Embryonic facial prominence (tissue), 1 donor: Measurements from ENCODE around the gene IL3RA.
"Not testable (repeated sequence)": the region's sequence is repeated elsewhere in the genome, so short reads cannot be mapped to it uniquely, and the experiment has no call there.

Experiments
- DNase-seq: peaks from one replicate; pipeline ENCODE4 v3.0.0-alpha.2; 2016; ENCODE audit errors: extremely low spot score

The IL3RA gene

DNA sequence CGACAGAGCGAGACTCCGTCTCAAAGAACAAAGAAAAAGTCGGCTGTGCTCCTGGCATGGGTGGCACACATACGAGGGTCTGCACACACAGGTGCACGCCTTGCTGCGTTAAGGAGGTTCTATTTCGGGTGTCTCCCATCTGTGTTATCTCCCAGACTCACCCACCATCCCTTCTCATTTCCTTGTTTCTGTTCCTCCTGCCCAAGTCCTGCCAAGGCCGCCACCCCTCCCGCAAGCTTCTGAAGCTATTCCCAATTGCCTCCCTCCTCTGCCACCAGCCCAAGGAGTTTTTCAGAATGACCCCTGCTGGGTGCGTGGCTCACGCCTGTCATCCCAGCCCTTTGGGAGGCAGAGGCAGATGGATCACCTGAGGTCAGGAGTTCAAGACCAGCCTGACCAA lies 6.0 kb upstream of the IL3RA start:
- no peak for DNase-seq

DNA sequence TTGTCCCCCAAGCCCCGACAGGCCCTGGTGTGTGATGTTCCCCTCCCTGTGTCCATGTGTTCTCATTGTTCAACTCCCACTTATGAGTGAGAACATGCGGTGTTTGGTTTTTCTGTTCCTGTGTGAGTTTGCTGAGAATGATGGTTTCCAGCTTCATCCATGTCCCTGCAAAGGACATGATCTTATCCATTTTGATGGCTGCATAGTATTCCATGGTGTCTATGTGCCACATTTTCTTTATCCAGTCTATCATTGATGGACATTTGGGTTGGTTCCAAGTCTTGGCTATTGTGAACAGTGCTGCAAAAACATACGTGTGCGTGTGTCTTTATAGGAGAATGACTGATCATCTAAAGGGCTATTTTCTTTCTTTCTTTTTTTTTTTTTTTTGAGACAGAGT lies 4.2 kb upstream of the IL3RA start:
- DNase-seq: not testable (repeated sequence)

DNA sequence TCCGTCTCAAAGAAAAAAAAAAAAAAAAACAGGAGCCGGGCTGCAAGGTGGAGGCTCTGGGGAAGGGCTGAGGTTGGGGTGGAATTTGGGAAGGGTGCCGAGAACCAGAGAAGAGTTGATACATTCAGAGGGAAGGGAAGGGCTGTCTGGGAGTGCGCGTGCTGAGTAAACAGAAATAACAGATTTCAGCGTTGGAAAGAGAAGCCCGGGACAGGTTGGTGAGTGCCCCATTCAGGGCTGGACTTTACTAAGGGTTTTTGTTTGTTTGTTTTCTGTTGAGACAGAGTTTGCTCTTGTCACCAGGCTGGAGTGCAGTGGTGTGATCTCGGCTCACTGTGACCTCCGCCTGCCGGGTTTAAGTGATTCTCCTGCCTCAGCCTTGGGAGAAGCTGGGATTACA lies 1.7 kb upstream of the IL3RA start:
- DNase-seq: no peak

DNA sequence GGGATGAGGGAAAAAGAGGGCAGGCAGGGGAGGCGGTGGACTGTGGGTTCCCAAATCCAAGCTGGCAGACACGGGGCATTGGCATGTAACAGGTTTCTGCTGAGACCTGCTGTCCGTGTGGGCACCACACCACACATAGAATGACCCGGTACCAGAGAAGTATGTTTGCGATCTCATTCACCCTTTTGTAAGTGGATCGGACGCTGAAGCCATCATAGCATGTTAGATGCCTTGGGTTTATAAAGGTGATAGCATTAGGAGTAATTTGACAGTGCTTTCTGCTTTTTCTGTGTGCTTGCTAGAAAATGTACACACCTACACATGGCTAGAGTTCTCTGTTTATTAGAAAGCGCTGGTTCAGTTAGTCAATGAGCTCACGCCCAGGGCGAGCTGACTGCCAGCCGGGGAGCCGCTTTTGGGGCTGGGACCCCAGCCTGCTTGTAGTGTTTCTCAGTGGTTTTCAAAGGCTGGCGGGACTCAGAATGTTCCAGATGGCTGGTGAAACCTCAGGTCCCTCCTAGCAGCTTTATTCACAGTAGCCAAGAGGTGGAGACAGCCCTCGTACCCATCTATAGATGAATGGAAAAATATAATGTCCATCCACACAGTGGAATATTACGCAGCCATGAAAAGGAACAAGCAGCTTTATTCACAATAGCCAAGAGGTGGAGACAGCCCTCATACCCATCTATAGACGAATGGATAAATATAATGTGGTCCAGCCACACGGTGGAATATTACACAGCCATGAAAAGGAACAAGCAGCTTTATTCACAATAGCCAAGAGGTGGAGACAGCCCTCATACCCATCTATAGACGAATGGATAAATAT lies 579 bp downstream of the IL3RA start:
- no peak for DNase-seq

DNA sequence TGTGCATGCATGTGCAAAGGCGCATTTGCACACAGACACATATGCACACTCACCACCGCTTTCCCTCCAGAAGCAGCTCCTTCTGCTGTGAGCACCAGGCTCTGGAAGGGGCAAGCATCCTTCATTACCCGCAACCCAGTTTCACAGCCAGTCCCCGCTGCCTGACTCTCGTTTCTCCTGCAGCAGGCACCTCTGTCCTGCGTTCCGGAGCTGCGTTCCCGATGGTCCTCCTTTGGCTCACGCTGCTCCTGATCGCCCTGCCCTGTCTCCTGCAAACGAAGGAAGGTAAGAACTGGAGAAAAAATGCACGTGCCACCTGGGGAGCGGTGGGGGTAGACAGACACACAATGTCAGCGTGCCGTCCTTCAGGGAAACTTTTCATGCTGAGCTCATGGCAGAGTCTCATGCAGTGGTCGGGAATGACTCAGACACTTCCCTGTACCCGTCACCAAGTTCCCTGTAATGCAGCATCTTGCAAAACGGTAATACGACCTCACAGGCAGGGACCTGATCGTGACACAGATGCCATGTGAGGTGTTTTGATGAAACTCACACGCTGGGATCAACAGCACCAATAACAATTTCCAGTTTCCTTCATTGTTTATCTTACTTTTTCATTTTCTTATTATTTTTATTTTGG lies 5.1 kb downstream of the IL3RA start:
- DNase-seq: no peak

DNA sequence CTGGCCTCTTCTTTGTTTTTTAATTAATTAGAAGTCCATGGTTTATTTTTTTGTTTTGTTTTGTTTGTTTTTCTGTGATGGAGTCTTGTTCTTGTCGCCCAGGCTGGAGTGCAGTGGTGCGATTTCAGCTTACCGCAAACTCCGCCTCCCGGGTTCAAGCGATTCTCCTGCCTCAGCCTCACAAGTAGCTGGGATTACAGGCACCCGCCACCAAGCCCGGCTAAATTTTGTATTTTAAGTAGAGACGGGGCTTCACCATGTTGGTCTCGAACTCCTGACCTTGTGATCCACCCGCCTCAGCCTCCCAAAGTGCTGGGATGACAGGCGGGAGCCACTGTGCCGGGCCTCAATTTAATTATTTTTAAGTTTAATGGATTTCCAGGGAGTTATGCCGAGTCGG lies 13.0 kb downstream of the IL3RA start:
- not testable (repeated sequence) for DNase-seq

DNA sequence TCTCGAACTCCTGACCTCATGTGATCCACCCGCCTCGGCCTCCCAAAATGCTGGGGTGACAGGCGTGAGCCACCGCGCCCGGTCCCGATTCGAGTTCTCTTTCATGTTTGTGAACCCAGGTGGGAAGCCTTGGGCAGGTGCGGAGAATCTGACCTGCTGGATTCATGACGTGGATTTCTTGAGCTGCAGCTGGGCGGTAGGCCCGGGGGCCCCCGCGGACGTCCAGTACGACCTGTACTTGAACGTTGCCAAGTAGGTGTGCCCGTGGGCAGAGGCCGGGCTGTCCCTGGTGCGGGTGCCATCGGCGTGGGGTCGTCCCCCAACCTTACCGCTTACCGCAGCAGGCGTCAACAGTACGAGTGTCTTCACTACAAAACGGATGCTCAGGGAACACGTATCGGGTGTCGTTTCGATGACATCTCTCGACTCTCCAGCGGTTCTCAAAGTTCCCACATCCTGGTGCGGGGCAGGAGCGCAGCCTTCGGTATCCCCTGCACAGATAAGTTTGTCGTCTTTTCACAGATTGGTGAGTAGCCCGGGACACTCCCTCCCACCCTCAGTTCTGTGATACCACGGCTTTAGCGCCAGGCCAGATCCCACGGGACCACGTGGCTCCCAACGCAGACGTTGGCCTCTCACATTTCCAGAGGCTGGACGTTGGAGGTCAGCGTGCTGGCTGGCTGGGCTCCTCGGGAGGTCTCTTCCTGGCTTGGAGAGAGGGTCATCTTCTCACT lies 15.6 kb downstream of the IL3RA start:
- DNase-seq: no peak

DNA sequence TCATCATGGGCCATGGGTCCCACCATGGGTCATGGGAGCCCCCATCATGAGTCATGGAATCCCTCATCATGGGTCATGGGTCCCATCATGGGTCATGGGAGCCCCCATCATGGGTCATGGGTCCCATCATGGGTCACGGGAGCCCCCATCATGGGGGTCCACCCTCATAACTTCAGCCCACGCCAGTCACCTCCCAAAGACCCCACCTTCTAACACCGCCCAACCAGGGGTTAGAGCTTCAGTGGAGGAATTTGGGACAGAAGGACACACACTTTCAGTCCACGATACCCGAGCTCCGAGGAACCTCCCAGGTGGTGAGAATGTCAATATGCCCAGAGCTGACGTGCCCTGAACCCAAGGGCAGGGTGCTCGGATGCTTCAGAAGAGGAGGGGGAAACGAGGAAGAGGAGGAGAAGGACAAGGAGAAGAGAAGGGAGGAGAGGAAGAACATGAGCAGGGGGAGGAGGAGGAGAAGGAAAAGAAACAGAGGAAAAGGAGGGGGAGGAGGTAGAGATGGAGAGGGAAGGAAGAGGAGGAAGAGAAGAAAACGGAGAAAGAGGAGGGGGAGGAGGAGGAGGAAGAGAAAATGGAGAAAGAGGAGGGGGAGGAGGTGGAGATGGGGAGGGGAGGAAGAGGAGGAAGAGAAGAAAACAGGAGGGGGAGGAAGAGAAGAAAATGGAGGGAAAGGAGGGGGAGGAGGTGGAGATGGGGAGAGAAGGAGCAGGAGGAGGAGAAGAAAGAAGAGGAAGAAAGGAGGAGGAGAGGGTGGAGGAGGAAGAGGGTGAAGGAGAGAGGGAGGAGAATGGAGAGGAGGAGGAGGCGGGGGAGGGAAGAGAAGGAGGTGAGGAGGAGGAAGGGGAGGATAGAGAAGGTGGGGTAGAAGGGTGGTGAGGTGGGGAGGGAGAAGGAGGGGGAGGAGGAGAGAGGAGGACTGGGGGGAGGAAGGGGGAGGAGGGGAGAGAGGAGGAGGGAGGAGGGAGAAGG lies 17.7 kb downstream of the IL3RA start:
- DNase-seq: no peak

DNA sequence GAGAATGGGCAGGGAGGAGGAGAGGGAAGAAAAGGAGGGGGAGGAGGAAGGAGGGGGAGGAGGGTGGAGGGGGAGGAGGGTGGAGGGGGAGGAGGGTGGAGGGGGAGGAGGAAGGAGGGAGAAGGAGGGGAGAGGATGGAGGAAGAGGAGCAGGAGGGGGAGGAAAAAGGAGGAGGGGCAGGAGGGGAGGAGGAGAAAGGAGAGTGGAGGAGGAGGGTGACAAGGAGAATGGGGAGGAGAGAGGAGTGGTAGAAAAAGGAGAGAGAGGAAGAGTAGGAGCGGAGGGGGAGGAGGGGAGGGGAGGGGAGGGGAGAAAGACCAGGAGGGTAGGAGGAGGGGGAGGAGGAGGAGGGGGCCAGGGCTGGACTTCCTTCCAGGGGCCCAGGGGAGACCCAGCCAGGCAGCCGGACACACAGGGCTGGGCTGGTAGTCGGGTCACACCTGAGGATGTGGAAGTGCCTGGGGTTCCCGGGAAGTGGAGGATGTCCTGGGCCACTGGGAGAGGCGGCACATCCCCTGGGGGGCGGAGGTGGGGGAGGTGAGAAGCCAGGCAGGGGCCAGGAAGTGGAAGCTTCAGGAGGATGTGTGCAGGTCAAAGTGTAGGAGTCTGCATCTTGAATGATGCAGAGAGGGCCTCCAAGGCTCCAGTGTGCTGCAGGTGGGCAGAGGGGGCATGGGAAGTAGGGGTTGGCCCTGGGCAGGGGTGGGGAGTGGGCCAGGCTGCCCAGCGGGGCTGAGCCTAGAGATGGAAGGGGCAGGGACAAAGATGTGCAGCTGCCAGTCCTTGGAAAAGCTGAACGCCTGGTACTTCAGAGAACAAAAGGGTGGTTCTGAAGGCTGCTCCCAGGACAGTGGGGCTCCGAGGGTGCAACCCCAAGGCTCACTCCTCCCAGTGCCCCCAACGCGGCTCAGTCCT lies 18.8 kb downstream of the IL3RA start:
- DNase-seq: no peak

DNA sequence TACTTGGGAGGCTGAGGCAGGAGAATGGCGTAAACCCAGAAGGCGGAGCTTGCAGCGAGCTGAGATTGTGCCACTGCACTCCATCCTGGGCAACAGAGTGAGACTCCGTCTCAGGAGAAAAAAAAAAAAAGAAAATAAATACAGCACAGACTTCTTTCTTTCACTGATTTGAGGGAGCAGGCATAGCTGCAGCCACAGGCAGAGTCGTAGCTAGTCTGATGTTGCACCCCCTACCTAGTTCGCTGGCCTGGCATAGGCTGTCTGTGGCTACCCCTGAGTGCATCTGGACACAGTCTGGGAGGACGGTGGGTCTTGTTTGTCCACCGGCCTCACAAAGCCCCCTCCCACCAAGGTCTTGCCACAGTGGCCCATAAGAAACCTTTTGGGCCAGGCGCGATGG lies 21.4 kb downstream of the IL3RA start:
- no peak for DNase-seq

DNA sequence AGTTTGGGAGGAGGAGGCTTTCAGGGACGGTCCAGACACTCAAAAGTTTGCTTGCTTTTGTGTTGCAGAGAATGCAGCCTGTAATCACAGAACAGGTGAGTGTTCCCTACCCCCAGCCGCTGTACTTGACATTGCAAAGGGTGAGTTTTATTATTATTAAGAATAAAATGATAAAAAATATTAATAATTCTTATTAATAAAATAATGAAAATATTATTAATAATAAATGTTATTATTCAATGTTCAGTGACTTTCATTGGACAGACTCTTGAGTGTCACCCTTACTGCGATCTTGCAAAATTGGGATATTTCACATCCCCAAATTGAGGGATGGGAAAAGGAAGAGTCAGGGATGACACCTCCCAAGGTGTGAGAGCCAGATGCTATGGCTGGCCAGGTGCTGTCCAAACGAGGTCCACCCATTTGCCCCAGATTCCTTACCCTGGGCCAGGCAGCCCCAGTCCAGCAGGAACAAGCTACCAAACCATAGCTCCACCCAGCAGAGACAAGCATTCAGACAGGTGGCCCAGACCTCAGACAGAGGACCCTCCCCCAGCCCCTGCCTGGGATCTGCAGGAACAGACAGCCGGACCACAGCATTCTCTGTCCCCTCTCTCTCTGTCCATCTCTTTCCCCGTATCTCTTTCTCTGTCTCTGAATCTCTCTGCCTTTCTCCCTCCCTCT lies 22.4 kb downstream of the IL3RA start:
- no peak for DNase-seq

DNA sequence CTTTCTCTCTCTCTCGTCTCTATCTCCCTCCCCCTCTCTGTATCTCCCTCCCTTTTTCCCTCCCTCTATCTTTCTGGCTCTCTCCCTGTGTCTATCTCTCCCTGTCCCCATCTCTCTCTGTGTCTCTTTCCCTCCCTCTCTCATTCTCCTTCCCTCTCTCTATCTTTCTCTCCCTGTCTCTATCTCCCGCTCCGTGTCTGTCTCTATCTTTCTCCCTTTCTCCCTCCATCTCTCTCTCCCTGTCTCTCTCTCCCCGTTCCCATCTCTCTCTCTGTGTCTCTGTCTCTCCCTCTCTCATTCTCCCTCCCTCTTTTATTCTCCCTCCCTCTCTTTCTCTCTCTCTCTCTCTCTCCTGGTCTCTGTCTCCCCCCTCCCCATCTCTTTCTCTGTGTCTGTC lies 22.9 kb downstream of the IL3RA start:
- DNase-seq: no peak

DNA sequence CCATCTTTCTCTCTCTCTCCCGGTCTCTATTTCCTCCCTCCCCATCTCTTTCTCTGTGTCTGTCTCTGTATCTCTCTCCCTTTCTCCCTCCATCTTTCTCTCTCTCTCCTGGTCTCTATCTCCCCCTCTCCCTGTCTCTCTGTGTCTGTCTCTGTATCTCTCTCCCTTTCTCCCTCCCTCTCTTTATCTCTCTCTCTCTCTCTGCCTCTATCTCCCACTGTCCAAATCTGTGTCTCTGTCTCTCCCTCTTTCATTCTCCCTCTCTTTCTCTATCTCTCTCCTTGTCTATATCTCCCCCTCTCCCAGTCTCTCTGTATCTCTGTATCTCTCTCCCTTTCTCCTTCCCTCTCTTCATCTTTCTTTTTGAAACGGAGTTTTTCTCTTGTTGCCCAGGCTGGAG lies 23.6 kb downstream of the IL3RA start:
- DNase-seq: no peak

DNA sequence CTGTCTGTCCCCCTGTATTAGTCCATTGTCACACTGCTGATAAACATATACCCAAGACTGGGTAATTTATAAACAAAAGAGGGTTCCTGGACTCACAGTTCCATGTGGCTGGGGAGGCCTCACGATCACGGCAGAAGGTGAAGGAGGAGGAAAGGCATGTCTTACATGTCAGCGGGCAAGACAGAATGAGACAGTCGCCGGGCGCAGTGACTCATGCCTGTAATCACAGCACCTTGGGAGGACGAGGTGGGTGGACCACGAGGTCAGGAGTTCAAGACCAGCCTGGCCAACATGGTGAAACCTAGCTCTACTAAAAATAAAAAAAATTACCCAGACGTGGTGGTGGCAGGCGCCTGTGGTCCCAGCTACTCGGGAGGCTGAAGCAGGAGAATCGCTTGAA lies 24.7 kb downstream of the IL3RA start:
- no peak for DNase-seq

DNA sequence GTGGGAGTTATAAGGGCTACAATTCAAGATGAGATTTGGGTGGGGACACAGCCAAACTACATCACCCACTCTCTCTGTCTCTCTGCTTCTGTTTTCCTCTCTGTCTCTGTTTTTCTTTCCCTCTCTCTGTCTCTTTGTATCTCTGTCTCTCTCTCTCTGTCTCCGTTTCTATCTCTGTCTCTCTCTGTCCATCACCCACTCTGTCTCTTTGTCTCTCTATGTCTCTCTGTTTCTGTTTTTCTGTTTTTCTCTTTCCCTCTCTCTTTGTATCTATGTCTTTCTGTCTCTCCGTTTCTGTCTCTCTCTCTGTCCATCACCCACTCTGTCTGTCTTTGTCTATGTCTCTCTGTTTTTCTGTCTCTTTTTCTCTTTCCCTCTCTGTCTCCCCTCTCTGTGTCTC lies 25.3 kb downstream of the IL3RA start:
- no peak for DNase-seq

DNA sequence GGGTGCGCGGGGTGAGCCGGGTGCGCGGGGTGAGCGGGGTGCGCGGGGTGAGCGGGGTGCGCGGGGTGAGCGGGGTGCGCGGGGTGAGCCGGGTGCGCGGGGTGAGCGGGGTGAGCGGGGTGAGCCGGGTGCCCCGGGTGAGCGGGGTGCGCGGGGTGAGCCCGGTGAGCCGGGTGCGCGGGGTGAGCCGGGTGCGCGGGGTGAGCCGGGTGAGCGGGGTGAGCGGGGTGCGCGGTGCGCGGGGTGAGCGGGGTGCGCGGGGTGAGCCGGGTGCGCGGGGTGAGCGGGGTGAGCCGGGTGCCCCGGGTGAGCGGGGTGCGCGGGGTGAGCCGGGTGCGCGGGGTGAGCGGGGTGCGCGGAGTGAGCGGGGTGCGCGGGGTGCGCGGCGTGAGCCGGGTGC lies 29.8 kb downstream of the IL3RA start:
- DNase-seq: not testable (repeated sequence)

DNA sequence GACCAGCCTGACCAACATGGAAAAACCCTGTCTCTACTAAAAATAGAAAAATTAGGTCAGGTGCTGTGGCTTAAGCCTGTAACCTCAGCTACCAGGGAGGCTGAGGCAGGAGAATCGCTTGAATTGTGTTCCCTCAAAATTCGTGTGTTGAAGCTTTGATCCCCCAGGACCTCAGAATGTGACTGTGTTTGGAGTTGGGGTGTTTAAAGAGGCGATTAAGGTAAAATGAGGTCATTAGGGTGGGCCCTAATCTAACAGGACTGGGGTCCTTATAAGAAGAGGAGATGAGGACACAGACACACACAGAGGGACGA lies 31.8 kb downstream of the IL3RA start:
- no peak for DNase-seq

DNA sequence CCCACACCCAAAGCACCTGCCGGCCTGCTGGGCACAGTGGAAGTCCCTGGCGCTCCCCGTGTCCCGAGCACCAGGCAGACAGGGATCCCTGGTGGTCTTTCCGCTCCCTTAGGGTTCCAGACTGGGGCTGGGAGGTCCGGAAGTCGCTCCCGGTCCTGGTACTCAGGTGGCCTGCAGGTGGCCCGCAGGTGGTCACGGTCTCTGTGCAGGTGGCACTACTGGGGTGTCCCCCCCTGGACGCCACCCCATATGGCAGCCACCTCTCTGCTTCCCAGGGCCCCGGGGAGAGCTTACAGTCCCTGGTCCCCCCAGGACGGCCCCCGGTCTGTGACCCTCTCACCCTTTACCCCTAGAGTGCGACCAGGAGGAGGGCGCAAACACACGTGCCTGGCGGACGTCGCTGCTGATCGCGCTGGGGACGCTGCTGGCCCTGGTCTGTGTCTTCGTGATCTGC lies 41.7 kb downstream of the IL3RA start:
- DNase-seq: no peak

DNA sequence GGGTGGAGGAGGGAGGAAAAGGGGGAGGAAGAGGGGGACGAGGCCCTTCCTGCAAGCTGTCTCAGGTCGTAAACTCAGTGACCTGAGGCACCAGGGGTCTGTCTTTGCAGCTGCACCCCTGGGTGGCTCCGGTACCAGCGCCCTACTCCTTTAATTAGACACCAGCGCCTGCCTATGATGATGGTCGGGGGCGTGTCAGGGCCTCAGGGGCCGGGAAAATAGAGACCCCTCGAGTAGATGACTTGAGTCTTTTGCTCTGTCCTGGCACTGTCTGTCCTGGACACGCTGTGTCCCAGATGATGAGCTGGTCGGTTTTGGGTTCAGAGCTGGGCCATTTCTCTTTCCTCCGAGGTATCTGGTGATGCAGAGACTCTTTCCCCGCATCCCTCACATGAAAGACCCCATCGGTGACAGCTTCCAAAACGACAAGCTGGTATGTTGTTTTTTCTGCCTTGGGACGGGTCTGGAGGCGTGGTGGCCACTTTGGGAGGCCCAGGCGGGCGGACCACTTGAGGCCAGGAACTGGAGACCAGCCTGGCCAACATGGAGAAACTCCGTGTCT lies 44.2 kb downstream of the IL3RA start:
- no peak for DNase-seq
